HS-27A (cell line): ENCODE results near the gene ADCY4.
A peak's percentile ranks its signal among the peaks of the same experiment; 100 is the strongest.
"Not testable (repeated sequence)": the region's sequence is repeated elsewhere in the genome, so short reads cannot be mapped to it uniquely, and the experiment has no call there.

Source experiments
- DNase-seq: peaks from one replicate; pipeline ENCODE4 v3.0.0-alpha.2; 2012; ENCODE audit warnings: low read depth, missing footprints

The ADCY4 gene

DNA sequence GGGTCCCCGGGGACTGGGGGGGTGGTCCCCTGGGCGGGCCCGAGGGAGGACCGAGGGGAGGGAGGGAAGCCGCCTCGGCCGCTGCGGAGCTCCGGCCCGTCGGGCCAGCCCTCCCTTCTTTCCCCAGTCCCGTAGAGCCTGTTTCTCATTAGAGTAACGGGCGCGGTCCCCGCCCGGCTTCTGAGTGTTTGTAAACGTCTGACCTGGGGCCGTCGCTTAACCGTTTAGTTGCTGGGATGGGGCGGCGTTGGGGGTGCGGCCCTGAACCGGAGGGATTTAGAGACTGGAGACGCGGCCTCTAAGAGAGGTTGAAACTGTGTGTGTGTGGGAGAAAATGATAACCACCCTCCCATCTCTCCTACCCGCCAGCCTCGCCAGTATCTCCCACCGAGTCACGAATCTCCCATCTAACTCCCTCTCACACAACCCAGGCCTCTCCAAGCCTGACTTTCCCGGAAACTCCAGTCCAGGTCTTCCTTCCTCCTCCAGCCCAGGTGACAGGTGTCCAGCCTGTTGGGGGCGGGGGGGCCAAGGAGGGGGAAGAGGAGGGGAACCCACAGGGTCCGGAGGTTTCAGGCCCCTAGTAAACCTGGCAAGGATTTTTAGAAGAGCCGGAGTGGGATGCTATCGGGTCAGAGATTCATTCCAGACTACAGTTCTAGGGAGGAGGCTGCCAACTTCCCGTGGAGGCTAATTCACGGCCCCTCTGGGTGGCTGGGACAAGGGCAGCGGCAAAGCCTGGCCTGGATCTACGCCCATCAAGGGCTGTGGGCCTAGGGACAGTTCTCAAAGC is 32.0 kb upstream of the ADCY4 start:
- DNase-seq: peak; percentile 86

DNA sequence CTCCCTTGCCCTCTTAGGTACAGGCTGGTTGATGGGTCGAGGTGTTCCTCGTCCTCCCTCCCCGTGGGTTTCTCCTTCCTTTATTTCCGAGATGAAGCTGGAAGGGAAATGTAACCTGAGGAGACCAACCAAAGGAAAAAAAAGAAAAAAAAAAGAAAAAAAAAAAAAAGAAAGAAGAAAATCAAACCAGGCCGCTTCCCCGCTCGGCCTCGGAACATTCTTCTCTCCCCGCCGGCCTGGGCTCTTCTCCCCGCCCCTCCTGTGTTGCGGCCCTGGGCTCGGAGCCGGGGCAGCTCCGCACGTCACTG is 31.5 kb upstream of the ADCY4 start:
- DNase-seq: no peak

DNA sequence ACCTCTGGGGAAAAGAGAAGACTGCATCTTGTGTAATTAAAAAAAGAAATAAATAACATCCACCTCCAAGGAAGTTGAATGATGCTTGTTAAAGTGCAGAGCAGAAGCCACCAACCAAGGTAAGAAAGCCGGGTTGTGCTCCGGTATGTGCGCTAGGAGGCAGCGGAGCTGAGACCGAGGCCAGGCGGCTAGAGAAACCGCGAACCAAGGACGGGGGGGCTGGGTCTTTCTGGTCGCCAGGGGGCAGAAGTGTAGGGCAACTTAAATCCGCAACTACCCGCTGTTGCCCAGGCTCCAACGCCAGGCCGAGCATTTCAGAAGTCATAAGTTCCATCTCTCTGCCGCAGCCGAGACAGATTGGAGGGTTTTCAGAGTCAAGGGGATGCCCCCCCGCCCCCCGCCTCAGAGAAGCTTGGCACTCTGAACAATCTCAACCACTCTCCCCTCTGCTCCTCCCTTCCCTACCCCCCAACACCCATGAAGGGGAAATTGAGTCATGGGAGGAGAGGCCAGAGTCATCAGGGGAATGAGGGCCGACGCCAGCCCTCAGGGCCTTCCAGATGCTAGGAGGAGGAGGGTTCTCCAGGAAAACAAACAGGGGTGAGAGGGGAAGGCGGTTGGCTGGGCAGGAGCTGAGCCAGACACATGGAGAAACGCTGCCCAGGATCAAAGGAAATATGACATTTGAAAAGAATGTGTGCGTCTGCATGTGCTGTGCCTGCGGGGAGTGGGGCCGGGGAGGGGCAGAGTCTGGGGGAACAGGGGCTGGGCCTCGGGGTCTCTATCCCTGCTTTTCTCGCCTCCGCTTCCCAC is 30.9 kb upstream of the ADCY4 start:
- DNase-seq: peak; percentile 86

DNA sequence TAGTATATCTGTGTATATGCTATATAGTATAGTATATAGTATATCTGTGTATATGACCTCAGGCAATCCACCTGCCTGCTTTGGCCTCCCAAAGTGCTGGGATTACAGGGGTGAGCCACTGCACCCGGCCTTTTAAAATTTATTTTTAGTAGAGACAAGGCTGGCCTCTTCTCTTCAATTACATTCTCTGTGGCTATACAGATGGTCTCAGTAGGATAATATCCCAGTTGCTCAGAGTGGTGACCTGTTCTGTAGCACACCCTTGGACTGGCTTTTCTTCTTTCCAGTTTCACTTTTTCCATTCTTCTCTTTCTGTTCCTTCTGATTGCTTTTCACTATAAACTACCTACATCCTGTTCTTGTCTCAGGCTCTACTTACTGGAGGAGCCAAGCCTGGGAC is 30.0 kb upstream of the ADCY4 start:
- DNase-seq: no peak

- no peak for DNase-seq
These were observed 28.5 kb upstream of the ADCY4 start for GRCh38 chr14:24363401-24363800.

DNA sequence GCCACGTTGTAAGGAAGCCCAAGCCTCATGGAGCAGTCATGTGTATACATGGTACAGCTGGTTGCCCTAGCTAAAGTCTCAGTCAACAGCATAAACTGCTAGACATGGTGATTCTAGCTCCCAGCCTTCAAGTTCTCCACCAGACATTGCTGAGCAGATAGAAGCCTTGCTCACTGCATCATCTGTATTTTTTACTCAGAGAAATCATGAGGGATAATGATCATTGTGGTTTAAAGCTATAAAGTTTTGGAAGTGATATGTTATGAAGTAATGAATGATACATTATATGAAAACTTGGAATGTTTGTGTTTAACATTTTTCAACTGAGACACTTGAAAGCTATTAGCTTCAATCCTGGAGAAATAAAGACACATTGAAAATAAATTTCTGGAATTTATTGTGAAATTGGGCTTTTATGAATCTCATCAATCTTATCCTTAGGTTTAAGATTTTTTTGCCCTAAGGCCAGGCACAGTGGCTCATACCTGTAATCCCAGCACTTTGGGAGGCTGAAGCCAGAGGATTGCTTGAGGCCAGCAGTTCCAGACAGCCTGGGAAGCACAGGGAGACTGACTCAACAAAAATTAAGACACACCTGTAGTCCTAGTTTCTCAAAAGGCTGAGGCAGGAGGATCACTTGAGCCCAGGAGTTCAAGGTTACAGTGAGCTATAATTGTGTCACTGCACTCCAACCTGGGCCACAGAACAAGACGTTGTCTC is 27.5 kb upstream of the ADCY4 start:
- peak; percentile 22 for DNase-seq

DNA sequence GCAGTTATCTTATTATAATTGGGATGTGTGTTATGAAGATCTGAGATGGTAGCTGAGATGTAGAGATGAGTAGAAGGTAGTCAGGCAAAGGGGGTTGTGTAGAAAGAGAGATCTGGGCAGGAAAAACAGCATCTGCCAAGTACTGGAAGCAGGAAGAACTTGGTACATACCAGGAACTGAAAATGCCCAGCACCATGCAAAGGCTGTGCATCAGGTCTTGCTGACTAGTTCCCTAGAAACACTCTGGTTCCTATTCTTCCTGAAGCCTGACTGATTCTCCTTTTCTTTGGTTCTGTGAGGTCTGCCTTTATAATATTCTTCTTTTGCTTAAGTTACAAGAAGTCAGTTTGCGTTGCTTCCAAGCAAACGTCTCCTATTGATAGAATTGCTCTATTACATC is 26.5 kb upstream of the ADCY4 start:
- no peak for DNase-seq

DNA sequence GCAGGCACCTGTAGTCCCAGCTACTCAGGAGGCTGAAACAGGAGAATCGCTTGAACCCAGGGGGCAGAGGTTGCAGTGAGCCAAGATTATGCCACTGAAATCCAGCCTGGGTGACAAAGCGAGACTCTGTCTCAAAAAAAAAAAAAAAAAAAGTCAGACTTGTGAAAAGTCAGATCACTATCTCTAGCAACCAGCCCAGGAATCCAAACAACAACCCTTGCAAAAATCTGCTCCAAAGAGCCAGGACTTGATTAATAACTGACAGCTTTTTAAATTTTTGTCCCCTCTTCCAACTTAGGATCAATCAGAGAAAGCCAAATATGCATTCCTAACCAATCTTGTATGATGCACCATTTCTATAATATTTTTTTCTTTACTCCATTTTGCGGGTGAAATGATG is 25.4 kb upstream of the ADCY4 start:
- DNase-seq: no peak

DNA sequence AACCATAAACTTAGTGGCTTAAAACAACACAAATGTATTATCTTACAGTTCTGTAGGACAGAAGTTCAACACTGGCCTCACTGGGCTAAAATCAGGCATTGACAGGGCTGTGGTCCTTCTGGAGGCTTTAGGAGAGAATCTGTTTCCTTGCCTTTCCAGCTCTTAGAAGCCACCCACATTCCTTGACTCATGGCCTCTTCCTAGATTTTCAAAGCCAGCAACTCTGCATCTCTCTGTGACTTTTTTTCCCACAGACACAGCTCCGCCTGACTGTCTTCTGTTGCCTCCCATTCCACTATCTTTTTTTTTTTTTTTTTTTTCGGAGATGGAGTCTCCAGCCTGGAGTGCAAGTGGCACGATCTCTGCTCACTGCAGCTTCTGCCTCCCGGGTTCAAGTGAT is 21.3 kb upstream of the ADCY4 start:
- no peak for DNase-seq

- DNase-seq: no peak
These were observed 20.1 kb upstream of the ADCY4 start for GRCh38 chr14:24355009-24355408.

DNA sequence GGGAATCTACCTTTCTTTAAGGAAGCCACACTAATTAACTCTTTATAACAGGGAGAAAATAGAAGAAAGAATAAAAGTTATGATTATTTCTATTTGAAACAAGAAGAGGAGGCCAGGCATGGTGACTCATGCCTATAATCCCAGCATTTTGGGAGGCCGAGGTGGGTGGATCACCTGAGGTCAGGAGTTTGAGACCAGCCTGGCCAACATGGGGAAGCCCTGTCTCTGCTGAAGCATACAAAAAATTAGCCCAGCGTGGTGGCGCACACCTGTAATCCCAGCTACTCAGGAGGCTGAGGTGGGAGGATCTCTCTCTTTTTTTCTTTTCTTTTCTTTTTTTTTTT is 19.6 kb upstream of the ADCY4 start:
- not testable (repeated sequence) for DNase-seq

DNA sequence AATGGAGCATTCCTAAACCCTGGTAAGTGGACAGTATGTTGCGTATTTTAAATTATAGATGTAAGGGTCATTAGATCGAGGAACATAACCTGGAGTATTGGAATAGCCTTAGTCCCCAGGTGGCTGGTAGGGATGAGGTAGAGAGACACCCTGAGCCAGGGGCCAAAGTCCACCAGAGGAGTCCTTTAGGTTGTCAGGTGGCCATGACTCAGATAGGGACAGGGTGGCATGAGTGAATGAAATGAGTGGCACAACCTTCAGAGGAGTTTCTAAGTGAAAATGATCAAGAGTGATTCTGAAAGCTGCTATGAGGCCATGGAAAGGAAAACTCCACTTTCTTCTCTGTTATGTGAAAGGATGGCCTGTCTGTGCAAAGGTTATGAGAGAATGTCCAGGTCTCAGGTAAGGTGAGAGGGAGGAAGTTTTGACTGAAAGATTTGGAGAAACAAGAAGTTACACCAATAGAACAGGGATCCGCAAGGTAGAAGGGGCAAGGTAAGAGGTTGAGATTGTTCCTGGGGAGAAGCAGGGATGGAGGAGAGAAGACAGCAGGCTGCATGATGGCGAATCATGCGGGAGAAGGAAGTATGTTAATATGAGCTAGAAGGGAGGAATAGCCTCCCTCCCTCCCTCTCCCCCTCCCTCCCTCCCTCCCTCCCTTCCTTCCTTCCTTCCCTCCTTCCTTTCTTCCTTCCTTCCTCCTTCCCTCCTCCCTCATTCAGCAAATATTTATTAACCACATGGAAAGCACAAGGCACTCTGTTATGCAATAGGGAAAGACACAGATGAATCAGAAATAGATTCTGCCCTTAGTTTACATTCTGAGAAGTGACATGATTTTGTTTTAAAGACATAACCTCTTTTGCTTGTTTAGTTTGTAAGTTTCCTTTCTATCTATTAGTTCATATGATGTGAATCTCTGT is 18.9 kb upstream of the ADCY4 start:
- DNase-seq: no peak

- DNase-seq: no peak
These were observed 16.6 kb upstream of the ADCY4 start for GRCh38 chr14:24351517-24351916.

DNA sequence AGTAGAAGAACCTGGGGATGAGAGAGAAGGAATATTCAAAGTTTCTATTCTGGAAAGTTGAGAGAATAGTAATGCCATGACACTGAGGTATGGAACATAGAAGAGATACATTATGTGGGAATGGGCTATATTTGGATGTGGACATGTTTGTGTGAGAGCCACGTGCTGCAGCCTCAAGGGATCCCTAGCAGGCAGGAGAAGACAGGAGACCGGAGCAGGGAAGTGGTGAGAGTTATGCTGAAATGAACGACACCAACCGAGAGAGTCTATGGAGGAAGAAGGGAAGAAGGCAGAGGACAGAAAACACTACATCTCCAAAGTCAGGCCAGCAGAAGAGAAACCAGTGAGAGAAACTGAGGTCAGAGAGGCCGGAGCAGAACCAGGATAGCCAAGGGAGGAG is 14.9 kb upstream of the ADCY4 start:
- no peak for DNase-seq

- DNase-seq: no peak
These were observed 13.3 kb upstream of the ADCY4 start for GRCh38 chr14:24348186-24348585.

GRCh38 chr14:24347134-24347533 is 12.3 kb upstream of the ADCY4 start:
- DNase-seq: no peak

DNA sequence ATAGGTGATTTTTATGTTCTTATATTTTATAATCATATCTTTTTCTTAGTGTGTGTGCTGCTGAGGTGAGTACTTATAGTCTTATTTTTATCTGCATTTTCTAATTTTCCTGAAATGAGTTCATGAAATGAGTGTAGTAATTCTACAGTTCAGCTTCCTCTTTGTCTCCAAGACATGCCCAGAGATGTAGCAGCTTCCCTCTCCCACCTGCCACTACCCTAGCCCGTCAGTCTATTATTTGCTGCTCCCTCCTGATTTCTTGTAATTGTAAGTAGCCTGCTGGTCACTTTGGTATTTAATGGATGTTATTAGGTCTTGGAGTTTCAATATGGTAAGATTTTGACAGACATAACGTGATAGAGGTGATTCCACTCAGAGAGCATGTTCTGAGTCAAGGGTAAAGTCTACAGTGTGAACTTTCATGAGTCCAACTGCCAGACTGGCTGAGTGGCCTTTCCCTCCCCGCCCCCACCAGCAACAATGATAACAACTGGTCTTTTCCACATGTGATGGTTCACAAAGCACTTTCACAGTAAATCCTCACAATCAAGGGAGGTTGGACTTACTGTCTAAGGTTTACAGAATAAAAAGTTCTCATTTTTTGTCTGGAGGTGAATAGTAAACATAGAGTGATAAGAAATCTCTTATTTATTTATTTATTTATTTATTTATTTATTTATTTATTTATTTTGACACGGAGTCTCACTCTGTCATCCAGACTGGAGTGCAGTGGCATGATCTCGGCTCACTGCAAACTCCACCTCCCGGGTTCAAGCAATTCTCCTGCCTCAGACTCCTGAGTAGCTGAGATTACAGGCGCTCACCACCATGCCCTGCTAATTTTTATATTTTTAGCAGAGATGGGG is 9.2 kb upstream of the ADCY4 start:
- no peak for DNase-seq

DNA sequence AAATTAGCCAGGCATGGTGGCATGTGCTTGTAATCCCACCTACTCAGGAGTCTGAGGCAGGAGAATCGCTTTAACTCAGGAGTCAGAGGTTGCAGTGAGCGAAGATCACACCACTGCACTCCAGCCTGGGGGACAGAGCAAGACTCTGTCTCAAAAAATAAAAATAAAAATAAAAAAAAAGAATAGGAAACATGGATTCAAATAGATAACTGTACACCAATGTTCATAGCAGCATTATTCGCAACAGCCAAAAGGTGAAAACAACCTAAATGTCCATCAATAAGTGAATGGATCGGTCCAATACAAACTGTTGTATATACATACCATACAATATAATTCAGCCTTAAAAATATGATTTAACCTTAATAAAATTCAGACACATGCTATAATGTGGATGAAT is 8.0 kb upstream of the ADCY4 start:
- DNase-seq: no peak

- no peak for DNase-seq
These were observed 5.7 kb upstream of the ADCY4 start for GRCh38 chr14:24340606-24341005.

DNA sequence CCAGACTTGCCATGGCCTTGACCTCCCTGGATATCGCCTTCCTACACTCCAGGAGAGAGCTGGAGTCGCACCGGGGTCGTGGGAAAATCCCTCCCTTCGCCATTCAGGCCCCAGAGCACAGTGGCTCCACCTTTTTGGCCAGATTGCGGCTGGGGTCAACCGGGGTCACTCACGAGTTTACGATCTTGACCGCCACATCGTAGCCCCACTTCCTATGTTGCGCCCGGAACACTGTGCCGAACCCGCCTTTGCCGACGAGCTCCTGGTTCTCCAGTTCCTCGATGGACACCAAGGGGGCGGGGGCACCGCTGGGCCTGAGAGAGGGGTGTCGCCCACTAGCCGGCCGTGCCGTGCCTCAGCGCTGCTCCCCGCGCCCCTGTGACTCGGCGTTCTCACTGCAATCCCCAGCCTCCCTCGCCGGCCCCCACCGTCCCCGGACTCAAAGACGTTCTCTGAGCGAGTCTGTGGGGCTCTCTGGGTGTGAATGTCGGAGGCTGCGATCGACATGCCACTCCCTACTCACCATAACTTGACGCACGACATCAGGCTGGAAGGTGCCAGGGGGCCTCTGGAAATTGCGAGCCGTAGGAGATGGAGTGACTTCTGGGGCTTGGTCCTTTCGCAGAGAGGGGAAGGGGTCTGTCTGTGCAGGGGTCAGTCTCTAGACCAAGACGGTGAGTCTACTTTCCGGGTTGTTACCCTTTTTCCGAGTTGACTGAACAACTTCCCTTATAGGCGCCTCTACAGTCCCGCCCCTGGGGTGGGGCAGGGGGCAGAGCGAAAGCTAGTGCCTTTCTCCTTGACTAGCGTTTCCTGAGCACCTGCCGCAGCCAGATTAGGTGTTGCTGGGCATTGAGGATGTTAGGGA is 4.6 kb upstream of the ADCY4 start, which contains the start of gene RIPK3:
Gene RIPK3, minus strand, starts transcription at position 708 of the 868 bp plus-strand sequence. Its CDS starts 165 bp downstream, at position 543.
- DNase-seq: no peak
